GM23248 (cell line): ENCODE data around the gene ZBTB46.

ENCODE experiments used
- EZH2 ChIP-seq: fragments of 200-600 bp; sonication (generic); IDR thresholded peaks from 2 replicates; pipeline ENCODE4 v1.6.1; 2018; ENCODE audit warnings: antibody characterized with exemption, mild to moderate bottlenecking; ENCODE audit not compliant: insufficient read depth, poor library complexity, severe bottlenecking
- EZH2phosphoT487 ChIP-seq: fragments of 200-600 bp; sonication (generic); IDR thresholded peaks from 2 replicates; pipeline ENCODE4 v1.6.1; 2018; ENCODE audit warnings: antibody characterized with exemption, moderate library complexity, mild to moderate bottlenecking, low read depth; ENCODE audit not compliant: insufficient read depth

GRCh38 chr20:63826753-63827152, 4.3 kb downstream of the ZBTB46 start:
- TF ChIP-seq EZH2 (no peak), EZH2phosphoT487 (no peak)
